Neural progenitor cell (in vitro differentiated cells): ENCODE data around the gene TMEFF2.

Experiments
- EZH2 ChIP-seq: fragments of 200-600 bp; sonication (generic); IDR thresholded peaks from 2 replicates; pipeline ENCODE4 v1.6.1; 2017; ENCODE audit warnings: antibody characterized with exemption, mild to moderate bottlenecking, moderate library complexity
- EZH2phosphoT487 ChIP-seq: fragments of 200-600 bp; sonication (generic); IDR thresholded peaks from 2 replicates; pipeline ENCODE4 v1.6.1; 2017; ENCODE audit warnings: antibody characterized with exemption
- TF ChIP-seq, protein P1 (sequence below): fragments of 200-600 bp; sonication (generic); IDR thresholded peaks from 2 replicates; pipeline ENCODE4 v1.5.1; 2017; ENCODE audit warnings: antibody characterized with exemption, mild to moderate bottlenecking

DNA sequence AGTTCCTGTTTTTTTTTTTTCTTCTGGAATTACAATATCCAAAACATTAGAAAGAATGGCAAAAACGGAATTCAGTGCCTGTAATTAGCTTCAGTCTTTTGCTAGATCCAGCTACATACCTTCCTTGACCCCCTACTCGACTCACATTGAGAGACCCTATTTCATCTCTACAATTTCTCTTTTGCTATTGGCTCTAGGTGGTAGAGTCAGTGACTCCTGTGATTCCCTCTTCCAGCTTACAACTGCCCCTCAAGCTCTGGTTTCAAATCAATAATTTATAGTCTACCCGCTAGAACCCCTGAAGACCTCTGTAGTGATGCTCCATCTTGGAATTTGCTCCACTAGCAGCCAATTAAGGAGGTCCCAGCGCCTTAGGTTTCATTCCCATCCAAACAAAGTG lies 125.8 kb downstream of the TMEFF2 start:
- TF ChIP-seq, protein P1, sequence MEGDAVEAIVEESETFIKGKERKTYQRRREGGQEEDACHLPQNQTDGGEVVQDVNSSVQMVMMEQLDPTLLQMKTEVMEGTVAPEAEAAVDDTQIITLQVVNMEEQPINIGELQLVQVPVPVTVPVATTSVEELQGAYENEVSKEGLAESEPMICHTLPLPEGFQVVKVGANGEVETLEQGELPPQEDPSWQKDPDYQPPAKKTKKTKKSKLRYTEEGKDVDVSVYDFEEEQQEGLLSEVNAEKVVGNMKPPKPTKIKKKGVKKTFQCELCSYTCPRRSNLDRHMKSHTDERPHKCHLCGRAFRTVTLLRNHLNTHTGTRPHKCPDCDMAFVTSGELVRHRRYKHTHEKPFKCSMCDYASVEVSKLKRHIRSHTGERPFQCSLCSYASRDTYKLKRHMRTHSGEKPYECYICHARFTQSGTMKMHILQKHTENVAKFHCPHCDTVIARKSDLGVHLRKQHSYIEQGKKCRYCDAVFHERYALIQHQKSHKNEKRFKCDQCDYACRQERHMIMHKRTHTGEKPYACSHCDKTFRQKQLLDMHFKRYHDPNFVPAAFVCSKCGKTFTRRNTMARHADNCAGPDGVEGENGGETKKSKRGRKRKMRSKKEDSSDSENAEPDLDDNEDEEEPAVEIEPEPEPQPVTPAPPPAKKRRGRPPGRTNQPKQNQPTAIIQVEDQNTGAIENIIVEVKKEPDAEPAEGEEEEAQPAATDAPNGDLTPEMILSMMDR, result no peak
- TF ChIP-seq EZH2phosphoT487 (no peak), EZH2 (no peak)
